OCI-M1 (cell line): ENCODE measurements around the gene DISC1.
"Not testable (repeated sequence)": the region's sequence is repeated elsewhere in the genome, so short reads cannot be mapped to it uniquely, and the experiment has no call there.

Source experiments
- DNase-seq: peaks from one replicate; lab custom pipeline; 2025; lab: John Stamatoyannopoulos, UW

Gene DISC1

DNA sequence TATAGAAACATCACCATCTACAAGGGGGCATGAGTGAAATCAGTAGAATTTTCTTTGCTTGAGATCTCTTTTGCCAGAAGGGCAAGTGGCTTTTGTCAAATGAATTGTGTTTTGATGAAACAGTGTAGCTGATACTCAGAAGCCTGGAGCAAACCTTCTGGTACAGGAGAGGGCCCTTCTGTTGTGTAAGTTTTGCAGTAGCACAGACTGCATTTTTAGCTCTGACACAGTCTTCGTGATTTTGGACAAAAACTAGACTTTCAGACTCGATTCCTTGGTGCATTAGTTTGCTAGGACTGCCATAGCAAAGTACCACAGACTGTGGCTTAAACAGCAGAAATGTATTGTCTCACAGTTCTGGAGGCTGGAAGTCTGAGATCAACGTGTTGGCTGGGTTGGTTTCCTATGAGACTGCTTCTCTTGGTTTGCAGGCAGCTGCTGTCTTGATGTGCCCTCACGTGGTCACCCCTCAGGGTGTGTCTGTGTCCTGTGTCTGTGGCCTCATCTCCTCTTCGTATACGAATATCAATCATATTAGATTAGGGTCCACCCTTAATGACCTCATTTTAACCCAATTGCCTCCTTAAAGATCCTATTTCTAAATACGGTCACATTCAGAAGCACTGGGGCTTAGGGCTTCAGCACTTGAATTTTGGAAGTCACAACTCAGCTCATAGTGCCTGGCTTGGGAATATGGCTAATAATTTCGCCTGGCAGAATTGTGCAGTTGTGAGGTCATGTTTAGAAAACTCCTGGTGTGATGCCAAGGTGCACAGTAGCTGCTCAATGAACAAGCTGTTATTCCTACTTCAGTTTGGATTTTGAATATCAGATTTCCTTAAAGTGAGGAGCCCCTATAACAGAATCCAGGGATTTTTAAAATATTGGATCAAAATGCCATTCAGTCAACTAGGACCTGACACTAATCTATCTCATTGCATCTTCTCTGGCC lies 21.2 kb upstream of the DISC1 start:
- DNase-seq: no peak

DNA sequence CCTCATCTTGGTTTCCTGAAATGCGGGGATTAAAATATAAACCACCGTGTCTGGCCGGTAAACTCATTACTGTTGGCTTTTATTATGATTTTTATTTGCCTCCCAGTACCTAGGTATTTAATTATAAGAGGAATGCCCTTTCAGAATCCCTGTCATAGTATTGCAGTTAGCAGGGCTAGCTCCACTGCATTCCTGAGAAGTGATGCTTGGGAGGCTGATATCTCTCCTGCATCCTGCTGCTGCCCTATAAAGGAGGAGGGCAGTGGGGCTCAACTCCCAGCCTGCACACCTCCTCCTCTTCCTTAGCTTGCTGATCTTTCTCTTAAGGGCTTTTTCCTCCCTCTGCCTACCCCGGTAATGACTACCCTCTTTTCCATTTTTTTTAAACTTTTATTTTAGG lies 19.9 kb upstream of the DISC1 start:
- no peak for DNase-seq

DNA sequence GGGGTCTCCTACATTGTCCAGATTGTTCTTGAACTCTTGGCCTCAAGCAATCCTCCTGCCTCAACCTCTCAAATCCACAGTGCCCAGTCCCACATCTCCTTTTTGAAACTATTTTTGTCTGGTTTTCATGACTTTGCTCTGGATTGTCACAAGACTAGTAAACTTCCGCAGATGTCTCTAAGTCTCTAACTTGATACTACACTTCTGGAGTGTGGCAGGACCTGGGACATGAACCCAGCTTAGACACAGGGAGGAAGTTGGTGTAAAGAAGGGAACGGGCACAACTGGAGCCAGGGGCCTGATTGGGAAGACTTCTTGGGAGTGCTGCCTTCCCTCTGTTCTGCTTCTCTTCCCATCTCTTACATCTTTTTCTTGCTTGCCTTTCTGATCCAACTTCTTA lies 16.2 kb upstream of the DISC1 start:
- no peak for DNase-seq

DNA sequence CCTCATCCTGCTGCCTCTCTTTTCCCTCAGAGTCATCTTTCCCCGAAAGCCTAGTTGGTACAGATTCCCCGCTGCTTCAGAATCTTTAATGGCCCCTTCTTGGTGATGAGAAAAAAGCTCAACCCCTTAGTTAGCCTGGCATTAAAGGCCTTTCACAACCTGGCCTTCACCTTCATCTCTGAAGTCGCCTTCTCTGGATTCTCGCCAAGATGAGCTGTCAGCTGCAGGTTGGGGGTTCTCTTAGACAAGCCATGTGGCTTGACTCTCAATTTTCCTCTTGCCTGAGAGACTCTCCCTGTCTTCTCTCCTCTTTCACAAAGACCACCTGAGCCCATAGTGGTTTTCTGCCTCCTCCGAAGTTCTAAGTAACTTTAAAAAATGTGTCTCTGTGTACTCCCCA lies 15.5 kb upstream of the DISC1 start:
- no peak for DNase-seq

DNA sequence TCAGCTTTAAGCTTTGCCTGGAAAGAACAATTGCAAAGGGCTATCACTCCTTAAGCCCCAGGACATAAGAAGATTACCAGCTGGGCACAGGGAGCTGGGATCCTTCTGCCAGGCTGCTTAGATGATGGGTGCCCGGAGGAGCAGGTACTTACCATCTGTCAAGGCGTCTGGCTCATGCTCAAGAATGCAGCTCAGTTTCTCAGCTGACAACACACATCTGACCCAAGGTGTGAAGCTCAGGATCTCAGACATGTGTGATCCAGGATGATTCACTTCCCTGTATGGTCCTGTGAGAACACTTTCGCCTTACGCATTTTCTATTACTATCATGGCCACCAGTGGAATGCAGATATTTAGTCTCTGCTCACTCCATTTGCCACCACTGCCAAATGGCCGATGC lies 14.7 kb upstream of the DISC1 start:
- no peak for DNase-seq

DNA sequence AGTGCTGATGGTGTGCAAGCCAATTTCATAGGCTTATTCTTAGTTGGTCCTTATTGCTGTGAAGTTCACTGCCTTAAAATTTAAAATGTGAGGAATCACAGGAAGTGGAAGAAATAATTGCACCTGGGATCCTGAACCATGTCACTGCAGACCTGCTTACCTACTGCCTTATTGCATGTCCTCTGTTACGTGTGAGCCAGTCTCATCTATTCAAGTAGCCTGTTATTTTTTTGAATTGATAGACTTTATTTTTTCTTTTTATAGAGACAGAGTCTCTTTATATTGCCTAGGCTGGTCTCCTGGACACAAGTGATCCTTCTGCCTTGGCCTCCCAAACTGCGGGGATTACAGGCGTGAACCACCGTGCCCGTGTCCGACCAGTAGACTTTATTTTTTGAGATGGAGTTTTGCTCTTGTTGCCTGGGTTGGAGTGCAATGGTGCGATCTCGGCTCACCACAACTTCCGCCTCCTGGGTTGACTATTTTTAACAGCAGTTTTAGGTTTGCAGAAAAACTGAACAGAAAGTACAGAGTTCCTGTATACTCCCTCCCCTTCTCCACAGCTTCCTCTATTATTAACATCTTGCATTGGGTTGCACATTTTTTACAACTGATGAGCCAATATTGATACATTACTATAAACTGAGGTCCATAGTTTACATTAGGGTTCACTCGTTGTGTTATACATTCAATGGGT lies 14.0 kb upstream of the DISC1 start:
- DNase-seq: peak; percentile 86

DNA sequence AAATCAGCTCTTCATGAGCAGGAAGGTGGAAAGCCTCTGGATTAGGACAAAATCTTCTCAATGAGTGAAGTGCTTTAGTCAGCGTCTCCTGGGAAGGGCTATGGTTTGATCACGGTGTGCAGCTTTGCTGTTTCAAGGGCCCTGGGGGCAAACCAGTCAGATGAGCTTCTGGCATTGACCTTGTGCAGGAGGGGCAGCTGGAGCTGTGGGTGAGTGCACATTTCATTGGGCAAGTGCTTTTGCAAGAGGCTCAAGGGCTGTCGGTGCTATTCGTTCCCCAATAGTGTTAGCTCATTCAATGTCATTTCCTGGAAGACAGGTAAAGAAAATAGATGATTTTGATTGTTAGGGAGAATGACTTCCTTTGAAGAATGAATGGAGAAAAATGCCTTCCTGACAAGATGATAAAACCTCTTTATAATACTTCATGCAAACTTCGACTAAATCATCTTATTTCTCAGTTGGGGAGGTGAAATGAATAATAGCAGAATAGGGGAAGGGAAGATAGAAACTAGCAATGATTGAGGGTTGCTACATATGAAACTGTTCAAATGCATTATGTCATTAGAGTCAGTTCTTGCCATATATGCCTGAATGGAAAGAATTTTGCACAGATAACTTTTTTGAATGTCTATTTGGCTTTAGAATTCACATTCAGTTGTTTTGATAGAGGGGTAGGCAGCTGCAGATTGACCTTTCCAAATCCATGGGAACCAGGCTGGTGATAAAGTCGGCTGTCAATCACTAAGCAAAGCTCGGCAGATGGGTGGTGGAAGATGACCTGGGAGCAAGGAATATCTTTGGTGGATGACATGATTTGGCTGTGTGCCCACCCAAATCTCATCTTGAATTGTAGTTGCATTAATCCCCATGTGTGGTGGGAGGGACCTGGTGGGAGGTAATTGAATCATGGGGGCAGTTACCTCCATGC lies 12.9 kb upstream of the DISC1 start:
- DNase-seq: no peak

DNA sequence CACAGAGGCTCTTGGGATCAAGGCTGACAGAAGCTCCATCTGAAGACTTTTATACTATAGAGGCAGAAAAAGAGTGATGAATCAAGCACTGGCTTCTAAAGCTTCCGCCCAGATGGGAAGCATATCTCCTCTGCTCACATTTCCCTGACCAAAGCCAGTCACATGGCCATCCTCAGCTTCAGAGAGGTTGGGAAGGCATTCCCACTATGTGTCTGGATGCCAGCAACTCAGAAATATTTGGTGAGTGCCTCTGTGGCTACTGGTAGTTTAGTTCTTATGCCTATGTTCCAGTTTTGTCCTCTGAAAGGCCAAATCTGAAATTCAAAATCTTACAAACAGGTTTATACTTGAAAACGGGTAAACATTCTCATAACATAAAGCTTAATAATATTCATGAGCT lies 9.9 kb upstream of the DISC1 start:
- DNase-seq: no peak

DNA sequence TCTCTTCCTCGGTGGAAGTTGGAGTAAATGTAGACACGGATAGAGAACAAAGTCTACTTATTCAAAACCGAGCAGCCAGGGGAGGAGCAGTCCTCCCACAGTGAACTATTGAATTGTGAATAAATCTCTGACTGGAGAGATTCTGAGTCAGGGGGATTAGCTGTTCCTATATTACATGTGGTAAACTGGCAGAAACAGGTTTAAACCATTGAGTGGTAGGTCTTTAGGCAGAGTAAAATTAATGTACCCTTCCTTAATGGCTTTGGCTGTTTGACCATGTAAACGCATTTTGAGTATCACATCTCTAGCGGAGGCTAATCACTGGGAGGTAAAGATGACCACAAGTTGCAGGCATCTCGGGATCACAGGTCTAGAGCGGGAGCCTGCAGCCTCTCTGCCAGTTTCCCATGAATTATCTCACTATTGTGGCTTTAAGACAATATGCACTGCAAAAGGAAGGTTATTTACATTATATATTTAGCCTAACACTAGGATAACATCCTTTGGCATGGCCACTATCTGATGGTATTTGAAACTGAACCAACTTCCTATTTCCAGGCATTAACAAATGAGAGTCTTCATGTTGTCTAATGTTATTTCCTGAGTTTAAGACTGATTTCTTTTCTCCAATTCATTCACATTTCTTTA lies 7.9 kb upstream of the DISC1 start:
- DNase-seq: peak; percentile 39

DNA sequence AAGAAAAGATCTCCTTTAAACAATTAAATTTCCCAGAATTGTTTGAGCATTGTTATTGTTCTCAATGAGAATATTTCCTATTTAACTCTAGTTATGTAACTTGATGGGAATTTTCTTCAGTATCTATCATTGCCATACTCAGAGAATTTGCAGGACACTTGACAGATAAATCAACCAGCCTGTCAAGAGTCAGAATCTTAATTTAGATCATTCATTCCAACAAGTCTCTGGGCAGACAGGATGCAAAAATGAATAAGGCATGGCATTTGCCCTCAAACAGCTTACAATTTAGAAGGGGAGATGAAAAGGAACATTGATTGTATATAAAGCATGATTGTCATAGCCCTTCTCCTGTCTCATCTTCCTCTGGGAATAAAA lies 7.3 kb upstream of the DISC1 start:
- DNase-seq: no peak

DNA sequence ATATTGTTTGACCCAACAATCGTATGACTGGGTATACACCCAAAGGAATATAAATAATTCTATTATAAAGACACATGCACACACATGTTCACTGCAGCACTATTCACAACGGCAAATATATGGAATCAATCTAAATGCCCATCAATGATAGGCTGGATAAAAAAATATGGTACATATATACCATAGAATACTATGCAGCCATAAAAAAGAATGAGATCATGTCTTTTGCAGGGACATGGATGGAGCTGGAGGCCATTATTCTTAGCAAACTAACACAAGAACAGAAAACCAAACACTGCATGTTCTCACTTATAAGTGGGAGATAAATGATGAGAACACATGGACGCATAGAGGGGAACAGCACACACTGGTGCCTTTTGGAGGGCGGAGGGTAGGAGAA lies 1.5 kb upstream of the DISC1 start:
- DNase-seq: not testable (repeated sequence)

DNA sequence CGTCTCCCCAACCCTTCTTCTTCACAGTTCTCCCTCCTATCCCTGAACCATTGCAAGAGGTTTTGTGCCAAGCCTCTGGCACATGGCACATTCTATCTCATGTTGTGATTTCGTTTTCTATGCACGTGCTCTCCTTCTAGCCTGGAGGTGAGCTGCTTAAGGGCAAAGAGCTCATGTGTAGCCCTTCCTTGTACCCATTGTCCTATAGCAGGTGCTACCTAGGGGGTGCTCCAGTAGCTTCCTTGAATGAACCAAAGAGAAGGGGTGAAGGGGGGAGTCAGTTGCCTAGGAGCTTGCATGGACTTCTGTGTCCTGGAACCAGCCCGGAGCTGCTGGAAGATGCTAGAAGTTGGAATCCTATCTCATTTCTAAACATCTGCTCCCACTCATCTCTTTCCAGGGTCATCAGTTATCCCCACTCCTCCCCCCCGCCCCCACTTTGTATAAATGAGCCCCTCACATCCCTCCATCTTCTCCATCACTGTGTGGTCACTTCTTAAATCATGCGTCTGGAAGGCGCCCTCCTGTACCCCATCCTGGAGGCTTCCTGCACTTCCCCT lies 535 bp upstream of the DISC1 start:
- DNase-seq: no peak

DNA sequence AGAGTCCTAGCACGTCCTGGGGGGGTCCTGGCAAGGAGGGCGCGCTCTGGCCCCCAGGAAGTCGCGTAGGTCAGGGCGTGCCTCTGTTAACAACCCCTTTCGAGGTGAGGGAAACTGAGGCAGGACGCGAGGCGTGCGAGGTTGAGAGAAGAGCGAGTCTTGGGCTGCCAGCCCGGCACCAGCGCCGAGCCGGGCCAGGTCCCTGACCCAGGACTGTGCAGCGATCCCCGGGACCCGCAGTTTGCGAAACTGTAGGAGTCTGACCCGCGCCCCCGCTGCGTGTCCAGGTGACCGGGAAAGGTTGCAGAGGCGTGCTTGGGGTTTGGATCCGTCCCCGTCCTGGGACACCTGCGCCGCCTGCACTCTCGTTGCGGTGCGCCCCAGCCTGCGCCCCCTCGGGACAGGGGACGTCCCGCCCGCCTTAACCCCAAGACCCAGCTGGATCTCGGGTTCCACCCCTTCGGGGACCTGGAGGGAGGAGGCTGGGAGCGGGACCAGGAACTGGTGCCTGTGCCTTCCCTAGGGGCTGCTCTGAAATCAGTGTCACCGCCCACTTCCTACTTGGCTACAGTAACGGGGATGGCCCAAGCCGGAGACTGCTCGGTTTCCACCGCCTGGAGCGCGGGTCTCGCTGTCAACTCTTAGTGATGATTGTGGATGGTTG lies 493 bp downstream of the DISC1 start:
- peak; percentile 59 for DNase-seq

DNA sequence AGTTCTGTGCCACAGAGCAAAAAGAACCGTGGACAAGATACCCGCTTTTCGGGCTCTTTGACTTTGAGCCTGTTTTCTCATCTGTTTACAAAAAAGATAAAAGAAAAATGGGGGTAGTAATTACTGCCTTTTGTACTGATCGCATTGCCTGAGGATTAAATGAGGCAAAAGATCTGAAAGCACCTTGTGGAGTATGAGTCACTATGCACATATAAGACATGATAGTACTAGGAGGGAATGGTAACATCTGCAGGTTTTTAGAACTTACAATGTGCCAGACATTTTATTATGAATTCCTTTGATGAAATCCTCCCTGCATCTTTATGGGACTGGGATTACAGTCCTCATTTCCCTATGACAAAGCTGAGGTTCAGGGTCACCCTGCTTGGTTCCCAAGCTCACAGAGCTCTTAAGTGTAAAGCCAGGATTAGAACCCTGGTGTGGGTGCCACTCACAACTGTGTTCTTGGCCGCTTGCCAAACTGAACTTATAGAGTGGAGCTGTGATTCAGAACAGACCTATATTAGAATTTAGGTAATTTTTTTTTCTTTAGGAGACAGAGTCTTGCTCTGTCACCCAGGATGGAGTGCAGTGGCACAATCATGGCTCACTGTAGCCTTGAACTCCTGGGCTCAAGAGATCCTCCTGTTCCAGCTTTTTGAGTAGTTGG lies 1.8 kb downstream of the DISC1 start:
- DNase-seq: peak; percentile 32

DNA sequence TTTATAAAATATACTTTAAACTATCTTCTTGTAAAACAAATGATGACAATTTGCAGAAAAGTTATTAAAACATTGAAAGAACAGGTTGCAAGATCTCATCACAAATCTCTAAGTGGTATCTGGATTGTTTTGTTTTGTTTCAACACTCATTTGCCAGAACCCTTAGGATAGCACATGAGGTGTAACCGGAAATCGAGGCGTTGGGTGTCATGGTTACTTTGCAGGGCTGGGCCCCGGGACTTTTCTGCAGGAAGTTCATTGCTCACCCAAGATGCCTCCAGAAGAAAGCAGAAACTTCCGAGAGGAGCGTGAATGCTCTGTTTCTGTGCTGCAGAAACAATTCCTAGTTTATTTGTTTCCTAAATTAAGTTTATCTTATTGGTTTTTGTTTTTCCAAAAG lies 2.5 kb downstream of the DISC1 start:
- DNase-seq: peak; percentile 66

DNA sequence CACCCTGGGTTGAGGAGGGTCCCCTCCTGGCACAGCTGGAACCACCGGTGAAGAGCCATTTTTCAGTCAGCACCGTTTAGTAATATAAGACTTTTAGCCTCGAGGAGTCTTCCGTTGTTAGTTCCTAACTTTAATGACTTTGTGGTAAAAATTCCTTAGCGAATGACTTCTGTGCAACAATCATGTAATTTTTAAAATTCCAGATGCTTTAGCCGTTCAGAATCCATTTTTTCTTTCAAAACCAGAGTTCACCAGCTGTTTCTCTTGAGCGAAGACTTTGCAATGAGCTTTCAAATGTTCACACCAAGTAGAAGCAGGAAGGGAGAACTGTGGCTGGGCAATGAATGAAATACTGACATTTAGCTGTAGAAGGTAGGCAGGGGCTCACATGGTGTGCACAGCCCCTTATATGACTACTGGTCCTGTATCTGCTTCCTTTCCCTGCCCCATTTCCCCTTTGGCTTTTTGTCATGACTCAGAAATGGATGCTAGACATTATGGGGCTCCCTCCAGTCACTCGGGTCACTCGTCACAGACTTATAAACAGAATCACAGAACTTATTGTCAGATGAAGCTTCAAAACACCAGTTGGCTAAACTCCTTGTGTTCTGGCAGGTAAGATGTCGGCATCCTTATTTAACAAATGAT lies 4.1 kb downstream of the DISC1 start:
- no peak for DNase-seq

DNA sequence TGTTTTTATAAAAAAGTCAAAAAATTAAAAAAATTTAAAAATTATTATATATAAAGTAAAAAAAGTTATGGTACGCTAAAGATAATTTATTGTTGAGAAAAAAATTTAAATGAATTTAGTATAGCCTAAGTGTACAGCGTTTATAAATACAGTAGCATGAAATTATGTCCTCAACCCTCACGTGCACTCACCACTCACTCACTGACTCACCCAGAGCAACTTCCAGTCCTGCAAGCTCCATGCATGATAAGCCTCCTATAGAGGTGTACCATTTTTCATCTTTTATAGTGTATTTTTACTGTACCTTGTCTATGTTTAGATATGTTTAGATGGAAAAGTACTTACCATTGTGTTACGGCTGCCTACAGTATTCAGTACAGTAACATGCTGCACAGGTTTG lies 5.1 kb downstream of the DISC1 start:
- no peak for DNase-seq

DNA sequence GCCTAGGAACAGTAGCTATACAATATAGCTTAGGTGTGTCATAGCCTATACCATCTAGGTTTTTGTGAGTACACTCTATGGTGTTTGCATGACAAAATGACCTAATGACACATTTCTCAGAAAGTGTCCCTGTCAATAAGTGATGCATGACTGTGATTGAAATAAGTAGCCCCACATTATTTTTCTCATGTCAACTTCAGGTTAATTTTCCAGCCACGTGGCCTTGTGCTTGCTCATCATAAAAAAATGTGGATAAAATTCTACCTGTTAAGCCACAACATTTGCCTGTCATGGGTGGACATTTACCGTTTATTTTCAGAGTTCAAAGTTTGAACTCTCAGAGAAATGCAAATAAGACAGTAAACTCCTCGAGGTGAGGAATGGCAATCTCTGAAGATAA lies 5.5 kb downstream of the DISC1 start:
- DNase-seq: no peak

DNA sequence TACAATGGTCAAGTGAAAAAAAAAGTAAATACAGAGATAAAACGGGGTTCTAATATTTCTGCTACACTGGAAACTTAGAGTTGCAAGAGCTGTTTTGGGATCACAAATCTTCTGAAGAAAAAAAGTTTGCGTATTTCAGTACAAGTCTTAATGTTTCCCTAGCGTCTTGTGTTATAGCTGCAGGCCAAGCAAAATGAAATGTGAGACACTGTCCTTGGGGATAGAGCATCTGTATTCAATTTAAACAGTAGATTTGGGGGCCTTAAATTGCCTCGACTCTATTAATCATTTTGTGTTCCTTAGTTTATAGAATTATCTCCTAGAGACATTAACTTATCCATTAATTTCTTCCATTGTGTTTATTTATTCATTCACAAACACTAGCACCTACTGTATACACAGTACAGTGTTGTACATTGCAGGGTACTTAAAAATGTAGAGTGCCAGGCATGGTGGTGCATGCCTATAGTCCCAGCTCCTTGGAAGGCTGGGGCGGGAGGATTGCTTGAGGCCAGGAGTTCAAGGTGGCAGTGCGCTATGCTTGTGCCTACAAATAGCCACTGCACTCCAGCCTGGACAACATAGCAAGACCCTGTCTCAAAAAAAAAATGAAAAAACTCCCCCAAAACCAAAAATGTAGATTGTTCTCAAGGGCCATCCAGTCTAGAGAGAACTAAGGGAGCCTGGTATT lies 7.9 kb downstream of the DISC1 start:
- no peak for DNase-seq
